ENCODE measurements around the gene MUCL3.
"Not testable (repeated sequence)": the region's sequence is repeated elsewhere in the genome, so short reads cannot be mapped to it uniquely, and the experiment has no call there.

The MUCL3 gene

GRCh38 chr6:30963641-30964040 is 22.9 kb downstream of the MUCL3 start:
- no peak overlapping the region for H3K27ac ChIP-seq
- TF ChIP-seq CTCF (conservative IDR thresholded peaks at IDR 0.05) (no peak), ZFX (IDR thresholded peaks at IDR 0.05) (no peak)

GRCh38 chr6:30964075-30964474 is 23.3 kb downstream of the MUCL3 start:
- TF ChIP-seq ZFX (IDR thresholded peaks at IDR 0.05) = no peak
- no peak overlapping the region for H3K27ac ChIP-seq

GRCh38 chr6:30965140-30965601 is 24.4 kb downstream of the MUCL3 start:
- TF ChIP-seq ZFX (IDR thresholded peaks at IDR 0.05) (no peak), CTCF (conservative IDR thresholded peaks at IDR 0.05) (no peak)
- no peak overlapping the region for H3K27ac ChIP-seq

- TF ChIP-seq ZFX (IDR thresholded peaks at IDR 0.05) = no peak
- no peak for TF ChIP-seq CTCF (conservative IDR thresholded peaks at IDR 0.05)
Observed at GRCh38 chr6:30966154-30966553, 25.4 kb downstream of the MUCL3 start.

GRCh38 chr6:30969171-30969570 is 28.4 kb downstream of the MUCL3 start:
- H3K27ac ChIP-seq = not testable (repeated sequence)

More at GRCh38 chr6:30966154-30966553, 25.4 kb downstream of the MUCL3 start:
- no peak overlapping the region for H3K27ac ChIP-seq

- TF ChIP-seq ZFX (IDR thresholded peaks at IDR 0.05) (no peak), CTCF (conservative IDR thresholded peaks at IDR 0.05) (no peak)
- no peak overlapping the region for H3K27ac ChIP-seq
Observed at GRCh38 chr6:30970946-30971345, 30.2 kb downstream of the MUCL3 start.

GRCh38 chr6:30972816-30973215 is 32.0 kb downstream of the MUCL3 start:
- no peak overlapping the region for H3K27ac ChIP-seq
- TF ChIP-seq CTCF (conservative IDR thresholded peaks at IDR 0.05) = no peak
- TF ChIP-seq ZFX (IDR thresholded peaks at IDR 0.05) = no peak

GRCh38 chr6:30974490-30975252 is 33.9 kb downstream of the MUCL3 start:
- no peak overlapping the region for H3K27ac ChIP-seq
- TF ChIP-seq ZFX (IDR thresholded peaks at IDR 0.05) (no peak), CTCF (conservative IDR thresholded peaks at IDR 0.05) (no peak)

All from C4-2B (cell line).